ENCODE results near the gene BEST4. TPM values are rescaled to one million over a fixed set of nuclear protein-coding genes. Genes with fewer than 3 reads are reported as not detected.

The BEST4 gene
- total RNA-seq, 2 donors from 2014 or later = 4.1 TPM; not detected in 1

GRCh38 chr1:44784094-44785028 lies 3.6 kb downstream of the BEST4 start:
- no peak for DNase-seq (ENCODE audit: low spot score)

GRCh38 chr1:44783697-44784093 lies 4.3 kb downstream of the BEST4 start:
- no peak for ATAC-seq (ENCODE audit: insufficient number of reproducible peaks, low FRiP score, low read depth)
- H3K36me3 ChIP-seq = peaks cover 11% of the 10 kb centered on the region
- TF ChIP-seq CTCF (IDR thresholded peaks at IDR 0.05) = no peak

More at GRCh38 chr1:44784094-44785028, 3.6 kb downstream of the BEST4 start:
- Histone ChIP-seq H3K9me3 (no peaks in the 10 kb centered on the region), H3K27ac (peak overlapping the region; percentile 34 to 44), H3K4me1 (ENCODE audit: control insufficient read depth in 1 of 2, low read depth in 2 of 2) (peaks cover 12 to 30% of the 10 kb centered on the region in 2 donors), H3K36me3 (peaks cover 8% of the 10 kb centered on the region), H3K27me3 (replicated peaks; ENCODE audit: insufficient read depth) (no peaks in the 10 kb centered on the region), H3K4me3 (peak overlapping the region; percentile 74)
- no peak for ATAC-seq (ENCODE audit: insufficient number of reproducible peaks, low FRiP score, low read depth)
- TF ChIP-seq CTCF (IDR thresholded peaks at IDR 0.05) = no peak

GRCh38 chr1:44780583-44781121 lies 7.3 kb downstream of the BEST4 start:
- no peaks in the 10 kb centered on the region for H3K27me3 ChIP-seq (replicated peaks; ENCODE audit: insufficient read depth)
- peaks cover 23% of the 10 kb centered on the region for H3K36me3 ChIP-seq
- H3K27ac ChIP-seq = no peak overlapping the region
- no peak overlapping the region for H3K4me3 ChIP-seq
- peaks cover 13 to 40% of the 10 kb centered on the region in 2 donors for H3K4me1 ChIP-seq (ENCODE audit: control insufficient read depth in 1 of 2, low read depth in 2 of 2)
- ATAC-seq (ENCODE audit: insufficient number of reproducible peaks, low FRiP score, low read depth) (no peak), DNase-seq (ENCODE audit: low spot score) (no peak)
- TF ChIP-seq CTCF (IDR thresholded peaks at IDR 0.05) = no peak
- no peaks in the 10 kb centered on the region for H3K9me3 ChIP-seq

More at GRCh38 chr1:44783697-44784093, 4.3 kb downstream of the BEST4 start:
- Histone ChIP-seq H3K9me3 (no peaks in the 10 kb centered on the region), H3K4me1 (ENCODE audit: control insufficient read depth in 1 of 2, low read depth in 2 of 2) (peaks cover 12 to 30% of the 10 kb centered on the region in 2 donors), H3K27me3 (replicated peaks; ENCODE audit: insufficient read depth) (no peaks in the 10 kb centered on the region), H3K27ac (peak overlapping the region; percentile 34 to 44), H3K4me3 (peak overlapping the region; percentile 74)
- no peak for DNase-seq (ENCODE audit: low spot score)

- Histone ChIP-seq H3K9me3 (no peaks in the 10 kb centered on the region), H3K27ac (no peak overlapping the region), H3K27me3 (replicated peaks; ENCODE audit: insufficient read depth) (no peaks in the 10 kb centered on the region), H3K36me3 (peaks cover 23% of the 10 kb centered on the region), H3K4me1 (ENCODE audit: control insufficient read depth in 1 of 2, low read depth in 2 of 2) (peaks cover 14 to 33% of the 10 kb centered on the region in 2 donors), H3K4me3 (no peak overlapping the region)
- ATAC-seq (ENCODE audit: insufficient number of reproducible peaks, low FRiP score, low read depth) (no peak), DNase-seq (ENCODE audit: low spot score) (no peak)
- TF ChIP-seq CTCF (IDR thresholded peaks at IDR 0.05) = no peak
Observed at GRCh38 chr1:44778705-44779576, 9.0 kb downstream of the BEST4 start.
